Measurements from ENCODE around the gene LAMTOR1. TPM values are rescaled to one million over a fixed set of nuclear protein-coding genes. Genes with fewer than 3 reads are reported as not detected.

Gene LAMTOR1
- total and polyA plus RNA-seq, 2 donors (not counting 1 experiment from before 2014, with no cell fraction given) = 71.0 to 104 TPM

DNA sequence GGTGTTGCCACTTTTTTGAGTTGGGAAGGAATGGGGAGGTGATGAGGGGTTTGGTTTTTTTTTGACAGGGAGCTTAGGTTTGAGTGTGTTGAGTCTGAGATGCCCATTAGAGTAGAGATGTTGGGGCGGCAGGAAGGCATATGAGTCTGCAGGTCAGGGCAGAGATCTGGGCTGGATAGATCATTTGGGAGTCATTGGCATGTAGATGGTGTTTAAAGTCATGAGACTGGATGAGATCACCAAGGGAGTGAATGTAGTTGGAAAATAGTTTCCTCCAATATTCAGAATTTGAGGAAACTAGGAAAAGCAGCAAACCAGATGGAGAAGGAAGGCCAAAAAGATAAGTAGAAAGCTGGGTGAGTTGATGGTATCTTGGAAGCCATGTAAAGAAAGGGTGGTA is 11.5 kb upstream of the LAMTOR1 start:
- 100% methylated on average over 1 of the region's 1 CpG for WGBS (ENCODE audit: insufficient coverage)
- DNase-seq (no peak), ATAC-seq (ENCODE audit: low read depth) (no peak)
- Histone ChIP-seq H3K9ac (ENCODE audit: low read length) (no peak overlapping the region), H2AFZ (ENCODE audit: insufficient read depth, low read depth, low read length, poor library complexity, severe bottlenecking) (no peak overlapping the region), H4K20me1 (ENCODE audit: control insufficient read depth, insufficient read depth, low read length, poor library complexity, severe bottlenecking) (no peaks in the 10 kb centered on the region), H3K79me2 (ENCODE audit: control insufficient read depth, insufficient read depth, low read length) (peaks cover 7% of the 10 kb centered on the region), H3K27me3 (replicated peaks in 1 of 4; ENCODE audit: control extremely low read depth in 1 of 4, control insufficient read depth in 3 of 4, insufficient read depth in 4 of 4, low read length in 3 of 4) (peaks cover 0 to 25% (median 0%) of the 10 kb centered on the region in 4 experiments), H3K27ac (ENCODE audit: low read length in 2 of 2) (no peak overlapping the region), H3K4me2 (replicated peaks; ENCODE audit: low read depth, low read length, poor library complexity, severe bottlenecking) (no peak overlapping the region), H3K4me1 (ENCODE audit: control insufficient read depth in 2 of 2, insufficient read depth in 2 of 2, low read length in 2 of 2) (peaks cover 14 to 19% of the 10 kb centered on the region in 2 donors), H3K36me3 (replicated peaks in 1 of 2; ENCODE audit: control extremely low read depth in 1 of 2, control insufficient read depth in 1 of 2, extremely low read depth in 1 of 2, insufficient read depth in 2 of 2, low read length in 1 of 2) (peaks cover 0 to 6% of the 10 kb centered on the region in 2 experiments), H3K9me3 (ENCODE audit: control extremely low read depth in 1 of 3, control insufficient read depth in 2 of 3, insufficient read depth in 1 of 3, low read length in 2 of 3) (no peaks in the 10 kb centered on the region), H3K4me3 (ENCODE audit: control extremely low read depth in 1 of 5, extremely low read depth in 1 of 5, insufficient read depth in 1 of 5, low read depth in 2 of 5, low read length in 4 of 5) (no peak overlapping the region)
- H3K27ac Mint-ChIP-seq = no peak overlapping the region
- POLR2A ChIA-PET = no interaction called here
- H3K4me3 Mint-ChIP-seq = no peak overlapping the region
- CTCF ChIA-PET = no interaction called here
- H3K4me1 Mint-ChIP-seq = peaks cover 20% of the 10 kb centered on the region
- H3K27me3 Mint-ChIP-seq = peaks cover 28% of the 10 kb centered on the region
- no peak for TF ChIP-seq EZH2 (IDR thresholded peaks at IDR 0.05; ENCODE audit: borderline replicate concordance, insufficient read depth, low read depth, low read length, poor library complexity, severe bottlenecking)
- no peak for TF ChIP-seq CTCF (IDR thresholded peaks at IDR 0.05)
- intact Hi-C loops (cut with micrococcal nuclease) = no loop called here
- no peaks in the 10 kb centered on the region for H3K9me3 Mint-ChIP-seq (ENCODE audit: insufficient read depth)

DNA sequence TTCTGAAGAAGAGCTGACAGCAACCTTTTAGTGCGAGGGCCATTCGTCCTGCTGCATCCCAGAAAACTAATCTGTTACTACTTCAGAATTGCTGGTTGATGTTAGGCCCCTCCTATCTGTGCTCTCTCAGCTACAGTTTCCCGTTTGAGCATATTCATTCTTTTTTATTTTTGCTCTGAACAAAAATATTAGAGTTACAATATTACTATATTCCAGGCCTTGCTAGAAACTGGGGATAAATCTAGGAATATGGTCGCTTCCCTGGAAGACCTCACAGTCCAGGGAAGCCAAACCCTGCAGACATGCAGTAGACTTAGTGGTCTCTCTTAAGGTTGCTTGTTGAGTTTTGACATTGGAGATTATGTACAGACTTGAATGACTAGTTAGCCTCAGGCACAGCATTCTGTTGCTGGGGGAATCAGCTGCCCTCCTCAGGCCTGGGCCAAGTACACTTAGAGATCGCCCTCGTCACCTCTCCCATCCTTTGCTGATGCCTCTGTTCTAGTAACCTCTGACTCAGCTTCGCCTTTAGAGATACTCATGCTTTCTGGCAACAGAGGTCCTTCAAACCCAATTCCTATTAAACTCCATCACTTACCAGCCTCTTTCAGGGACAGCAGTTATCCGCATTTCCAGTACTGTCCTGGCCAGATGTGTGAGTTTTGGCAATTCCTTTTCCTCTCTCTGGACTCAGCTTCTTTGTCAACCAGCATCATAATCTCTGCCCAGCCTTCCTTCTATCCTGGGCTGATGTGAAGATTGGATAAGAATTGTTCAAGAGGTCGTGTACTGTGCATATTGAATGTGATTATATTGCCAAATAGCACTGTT is 10.1 kb upstream of the LAMTOR1 start:
- H3K27me3 ChIP-seq (replicated peaks in 1 of 4; ENCODE audit: control extremely low read depth in 1 of 4, control insufficient read depth in 3 of 4, insufficient read depth in 4 of 4, low read length in 3 of 4) = peaks cover 0 to 12% (median 0%) of the 10 kb centered on the region in 4 experiments

More for the DNA sequence above, 10.1 kb upstream of the LAMTOR1 start:
- peaks cover 14% of the 10 kb centered on the region for H3K27me3 Mint-ChIP-seq
- 70% methylated on average over 7 of the region's 9 CpGs for WGBS (ENCODE audit: insufficient coverage)
- peaks cover 0 to 19% of the 10 kb centered on the region in 2 experiments for H3K36me3 ChIP-seq (replicated peaks in 1 of 2; ENCODE audit: control extremely low read depth in 1 of 2, control insufficient read depth in 1 of 2, extremely low read depth in 1 of 2, insufficient read depth in 2 of 2, low read length in 1 of 2)
- H3K9me3 Mint-ChIP-seq (ENCODE audit: insufficient read depth) = no peaks in the 10 kb centered on the region
- peak overlapping the region; percentile 98 for H3K27ac Mint-ChIP-seq
- ChIA-PET POLR2A (interaction anchor here (0.6 to 1.8 kb wide), 5 partner anchors 22 to 122 kb away, joined by 3 to 6 read pairs (median 6); no protein-coding TSS in a partner anchor), CTCF (interaction anchor here (1.1 to 2.2 kb wide), 5 partner anchors 22 to 88 kb away, joined by 3 to 10 read pairs (median 4); no protein-coding TSS in a partner anchor)
- H3K4me3 Mint-ChIP-seq = peak overlapping the region; percentile 93
- peaks cover 14 to 19% of the 10 kb centered on the region in 2 donors for H3K4me1 ChIP-seq (ENCODE audit: control insufficient read depth in 2 of 2, insufficient read depth in 2 of 2, low read length in 2 of 2)
- peak overlapping the region; percentile 67 to 94 (median 78) for H3K4me3 ChIP-seq (ENCODE audit: control extremely low read depth in 1 of 5, extremely low read depth in 1 of 5, insufficient read depth in 1 of 5, low read depth in 2 of 5, low read length in 4 of 5)
- peak overlapping the region; percentile 95 for H3K27ac ChIP-seq (ENCODE audit: low read length in 2 of 2)
- H3K9ac ChIP-seq (ENCODE audit: low read length) = peak overlapping the region; percentile 74
- no peak for ATAC-seq (ENCODE audit: low read depth)
- H3K4me2 ChIP-seq (replicated peaks; ENCODE audit: low read depth, low read length, poor library complexity, severe bottlenecking) = peak overlapping the region; percentile 81
- H2AFZ ChIP-seq (ENCODE audit: insufficient read depth, low read depth, low read length, poor library complexity, severe bottlenecking) = peak overlapping the region; percentile 78
- TF ChIP-seq EZH2 (IDR thresholded peaks at IDR 0.05; ENCODE audit: borderline replicate concordance, insufficient read depth, low read depth, low read length, poor library complexity, severe bottlenecking) = no peak
- no peaks in the 10 kb centered on the region for H3K9me3 ChIP-seq (ENCODE audit: control extremely low read depth in 1 of 3, control insufficient read depth in 2 of 3, insufficient read depth in 1 of 3, low read length in 2 of 3)
- peaks cover 8% of the 10 kb centered on the region for H3K79me2 ChIP-seq (ENCODE audit: control insufficient read depth, insufficient read depth, low read length)
- intact Hi-C loops (cut with micrococcal nuclease) = loop anchor here (1.0 to 2.0 kb wide), 8 partner anchors 10 to 326 kb away; partner anchors contain the start of genes CLPB, LAMTOR1, LRRC51 and NUMA1
- no peak for DNase-seq
- no peaks in the 10 kb centered on the region for H4K20me1 ChIP-seq (ENCODE audit: control insufficient read depth, insufficient read depth, low read length, poor library complexity, severe bottlenecking)
- H3K4me1 Mint-ChIP-seq = peaks cover 20% of the 10 kb centered on the region

All from B cell (primary cell).